Activated CD4-positive, alpha-beta T cell treated with anti-CD3 and anti-CD28 coated beads, Interleukin-10, Interleukin-2, amounts not matched to agents 100 ng/mL and 50 ng/mL, durations not matched to agents 16 hours and 8 hours (primary cell): Measurements from ENCODE around the gene TK2.
"Not testable (repeated sequence)": the region's sequence is repeated elsewhere in the genome, so short reads cannot be mapped to it uniquely, and the experiment has no call there.

Experiments
- DNase-seq: peaks from one replicate; pipeline ENCODE4 v3.0.0-alpha.2; 2020

The TK2 gene

GRCh38 chr16:66569827-66570405, 20.0 kb upstream of the TK2 start:
- no peak for DNase-seq

GRCh38 chr16:66569131-66569530, 19.2 kb upstream of the TK2 start:
- DNase-seq = no peak

DNA sequence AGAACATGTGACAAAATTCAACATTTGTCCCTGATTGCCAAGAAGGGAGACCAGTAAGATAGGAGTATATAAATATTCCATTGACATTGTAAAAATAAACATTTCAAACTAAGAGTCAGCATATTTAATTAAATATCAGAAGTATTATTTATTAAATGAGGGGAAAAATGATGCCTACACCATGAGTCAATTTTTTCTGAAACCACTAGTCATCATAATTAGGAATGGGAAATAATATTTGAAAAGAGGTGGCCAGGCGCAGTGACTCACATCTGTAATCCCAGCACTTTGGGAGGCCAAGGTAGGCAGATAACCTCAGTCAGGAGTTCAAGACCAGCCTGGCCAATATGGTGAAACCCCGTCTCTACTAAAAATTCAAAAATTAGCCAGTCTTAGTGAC, 18.4 kb upstream of the TK2 start:
- DNase-seq = no peak

- not testable (repeated sequence) for DNase-seq
Observed at GRCh38 chr16:66567270-66567669, 17.3 kb upstream of the TK2 start.

DNA sequence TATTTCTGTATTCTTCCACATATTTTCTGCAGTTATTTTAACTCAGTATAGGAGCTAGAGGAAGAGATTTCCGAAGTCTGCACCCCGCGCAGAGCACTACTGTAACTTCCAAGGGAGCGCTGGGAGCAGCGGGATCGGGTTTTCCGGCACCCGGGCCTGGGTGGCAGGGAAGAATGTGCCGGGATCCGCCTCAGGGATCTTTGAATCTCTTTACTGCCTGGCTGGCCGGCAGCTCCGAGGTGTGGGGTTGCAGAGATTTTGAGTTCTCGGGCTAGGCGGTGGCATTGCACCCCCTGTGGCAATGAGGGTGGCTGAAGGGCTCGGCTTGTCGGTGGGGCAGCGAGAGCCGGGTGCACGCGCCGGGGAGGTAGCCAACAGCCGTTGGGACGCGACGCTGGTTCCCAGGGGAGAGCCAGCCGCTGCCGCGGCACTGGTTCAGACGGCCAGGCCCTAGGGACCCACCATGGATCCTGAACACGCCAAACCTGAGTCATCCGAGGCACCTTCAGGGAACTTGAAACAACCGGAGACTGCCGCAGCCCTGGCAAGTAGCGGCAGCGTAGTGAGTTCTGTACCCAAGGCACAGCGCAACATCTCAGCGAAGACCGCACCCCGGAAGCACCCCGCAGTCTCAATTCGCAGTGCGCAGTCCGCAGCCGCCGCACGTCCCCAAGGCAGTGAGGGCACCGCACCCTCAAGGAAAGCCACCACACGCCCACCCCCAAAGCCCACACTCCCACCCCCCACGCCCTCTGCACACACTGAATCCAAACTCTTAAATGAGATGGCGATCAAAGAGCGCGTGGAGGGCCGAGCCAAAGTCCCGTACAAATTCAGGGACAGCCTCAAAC, 16.4 kb upstream of the TK2 start, which contains the start of gene CMTM1:
Gene CMTM1, plus strand, starts transcription at position 389 of the 851 bp plus-strand sequence. Its CDS starts 75 bp downstream, at position 464.
- no peak for DNase-seq

DNA sequence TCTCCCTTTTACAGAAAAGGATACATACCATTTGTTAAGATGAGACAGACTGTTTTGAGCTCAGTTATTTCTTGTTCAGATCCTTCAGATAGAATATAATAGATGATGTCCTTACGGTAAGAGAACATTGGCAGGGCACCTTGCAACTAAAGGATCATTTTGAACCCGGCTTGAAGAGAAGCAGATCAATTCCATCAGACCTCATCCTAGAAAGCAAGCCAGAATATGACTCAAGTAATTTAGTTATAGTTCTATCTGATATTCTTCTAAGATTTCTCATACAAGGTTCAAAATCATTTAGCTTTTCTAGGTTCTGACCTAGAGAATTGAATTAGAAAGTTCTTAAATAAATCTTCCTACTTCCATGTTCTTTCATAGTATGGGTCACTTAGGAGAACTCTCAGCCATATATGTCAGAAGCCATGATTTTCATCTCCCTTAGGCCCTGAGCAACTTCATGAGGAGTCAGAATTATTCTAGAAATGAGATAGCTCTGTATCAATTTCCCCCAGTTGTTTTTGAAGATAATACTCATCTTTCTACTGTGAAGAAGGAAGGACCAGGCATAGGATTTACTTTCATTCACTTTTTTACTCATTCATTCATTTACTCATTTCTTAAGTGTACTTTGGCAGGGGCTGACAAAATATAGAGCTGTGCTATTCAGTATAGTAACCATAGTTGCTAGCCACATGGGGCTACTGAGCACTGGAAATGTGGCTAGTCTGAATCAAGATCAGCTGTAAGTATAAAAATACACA, 13.8 kb upstream of the TK2 start:
- DNase-seq = peak; percentile 89

- DNase-seq = no peak
Observed at GRCh38 chr16:66562986-66563385, 13.1 kb upstream of the TK2 start.

GRCh38 chr16:66562409-66562808, 12.5 kb upstream of the TK2 start:
- no peak for DNase-seq

- DNase-seq = no peak
Observed at GRCh38 chr16:66561381-66562080, 11.6 kb upstream of the TK2 start.

DNA sequence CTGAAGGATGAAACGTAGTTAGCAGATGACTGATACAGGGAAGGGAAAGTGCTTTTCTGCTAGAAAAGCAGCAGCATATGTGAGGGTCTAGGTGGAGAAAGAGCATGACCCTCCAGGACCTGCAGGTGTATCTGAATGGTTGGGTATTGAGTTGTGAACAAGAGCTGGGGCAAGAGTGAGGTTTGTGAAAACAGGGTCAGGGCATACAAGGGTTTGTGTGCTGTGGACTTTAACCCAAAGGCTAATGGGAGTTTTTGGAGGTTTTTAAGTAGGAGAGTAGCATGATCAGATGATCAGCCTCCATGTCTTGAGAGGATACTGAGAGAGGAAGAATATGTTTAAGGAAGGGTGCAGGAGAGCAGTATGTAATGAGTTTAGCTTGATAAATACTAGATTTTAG, 10.2 kb upstream of the TK2 start:
- no peak for DNase-seq

GRCh38 chr16:66554495-66554894, 4.6 kb upstream of the TK2 start:
- no peak for DNase-seq

DNA sequence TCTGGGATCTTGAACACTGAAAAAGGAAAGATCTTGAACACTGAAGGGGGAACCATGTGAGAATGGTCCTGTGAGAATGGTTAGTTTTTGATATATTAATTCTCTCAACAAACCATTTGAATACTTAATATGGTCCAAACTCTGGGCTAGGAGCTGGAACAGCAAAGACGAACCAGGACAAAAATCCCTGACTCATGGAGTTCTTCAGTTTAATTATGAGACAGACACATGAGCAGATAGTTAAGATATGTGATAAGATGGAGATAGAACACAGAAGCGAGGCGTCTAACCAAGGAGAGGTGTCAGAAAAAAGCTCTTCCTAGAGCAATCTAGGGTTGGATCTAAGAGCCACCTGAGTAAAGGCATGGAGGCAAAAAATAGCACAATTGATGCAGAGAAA, 4.1 kb upstream of the TK2 start:
- no peak for DNase-seq

DNA sequence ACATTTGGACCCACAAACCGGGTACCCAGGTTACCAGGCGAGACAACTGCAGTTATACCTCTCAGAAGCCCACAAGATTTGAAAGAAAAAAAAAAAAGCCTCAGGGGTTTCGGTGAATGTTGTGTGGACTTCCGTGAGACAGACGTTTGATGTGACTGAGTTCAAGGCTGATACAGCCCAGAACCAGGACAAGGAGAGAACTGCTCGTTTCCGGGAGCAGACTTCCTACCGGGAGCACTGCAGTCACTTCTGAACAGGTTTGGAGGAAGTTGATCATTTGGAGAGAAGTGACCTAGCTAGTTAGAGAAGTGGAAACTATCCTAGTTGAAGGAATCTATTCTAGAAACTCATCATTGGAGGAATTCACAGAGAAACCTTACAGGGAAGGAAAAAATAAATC, 3.3 kb upstream of the TK2 start:
- DNase-seq = peak; percentile 44

DNA sequence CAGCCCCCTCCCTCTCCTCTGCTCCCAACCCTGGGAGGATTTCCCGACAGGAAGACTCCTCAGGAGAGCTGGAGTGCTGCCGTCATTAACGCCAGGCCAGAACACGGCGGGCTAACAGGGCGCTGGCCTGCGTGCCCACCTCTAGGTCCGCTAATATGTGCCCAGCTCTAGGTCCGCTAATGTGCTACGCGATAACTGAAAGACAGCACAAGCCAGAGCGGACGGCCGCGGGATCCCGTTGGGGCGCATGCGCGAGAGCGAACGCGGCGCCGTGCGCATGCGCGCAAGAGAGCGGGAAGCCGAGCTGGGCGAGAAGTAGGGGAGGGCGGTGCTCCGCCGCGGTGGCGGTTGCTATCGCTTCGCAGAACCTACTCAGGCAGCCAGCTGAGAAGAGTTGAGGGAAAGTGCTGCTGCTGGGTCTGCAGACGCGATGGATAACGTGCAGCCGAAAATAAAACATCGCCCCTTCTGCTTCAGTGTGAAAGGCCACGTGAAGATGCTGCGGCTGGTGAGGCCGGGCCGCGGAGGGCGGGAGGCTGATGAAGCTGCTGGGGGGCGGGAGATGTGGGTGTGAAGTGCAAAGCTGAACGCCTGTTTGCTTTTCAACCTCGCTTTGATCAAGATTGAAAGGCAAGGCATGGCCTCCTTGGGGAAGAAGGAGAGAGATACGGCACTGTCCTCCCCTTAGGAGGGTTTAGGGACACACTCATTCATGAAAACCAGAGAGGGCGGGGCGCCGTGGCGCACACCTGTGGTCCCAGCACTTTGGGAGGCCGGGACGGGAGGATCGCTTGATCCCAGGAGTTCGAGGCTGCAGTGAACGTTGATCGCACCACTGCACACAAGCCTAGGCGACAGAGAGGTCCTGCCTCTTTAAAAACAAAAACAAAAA, 2.6 kb upstream of the TK2 start, which contains the start of gene CKLF:
Gene CKLF, plus strand, starts transcription at position 291 of the 892 bp plus-strand sequence. Its CDS starts 140 bp downstream, at position 431.
- DNase-seq = peak; percentile 95

DNA sequence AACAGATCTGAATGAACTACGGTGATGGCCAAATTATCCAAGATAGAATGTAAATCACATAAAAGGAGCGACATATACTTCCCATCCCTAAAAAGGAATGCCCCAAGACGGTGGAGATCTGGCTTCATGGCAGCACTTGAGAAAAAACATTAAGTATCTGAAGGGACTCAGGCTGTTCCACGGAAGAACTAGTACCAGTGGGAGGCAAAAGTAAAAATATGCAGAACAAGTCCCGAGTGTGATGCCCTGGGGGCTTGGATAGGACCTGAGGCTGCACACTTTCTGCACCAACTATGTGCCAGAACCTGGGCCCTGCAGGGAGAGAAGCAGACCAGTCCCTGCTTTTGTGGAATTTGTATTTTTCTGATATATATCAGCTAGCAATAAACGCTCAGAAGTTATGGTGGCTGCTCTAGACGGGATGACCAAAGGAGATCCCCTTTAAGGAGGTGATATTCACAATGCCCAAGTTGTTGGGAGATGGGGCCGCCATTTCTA, 1.9 kb upstream of the TK2 start:
- no peak for DNase-seq

DNA sequence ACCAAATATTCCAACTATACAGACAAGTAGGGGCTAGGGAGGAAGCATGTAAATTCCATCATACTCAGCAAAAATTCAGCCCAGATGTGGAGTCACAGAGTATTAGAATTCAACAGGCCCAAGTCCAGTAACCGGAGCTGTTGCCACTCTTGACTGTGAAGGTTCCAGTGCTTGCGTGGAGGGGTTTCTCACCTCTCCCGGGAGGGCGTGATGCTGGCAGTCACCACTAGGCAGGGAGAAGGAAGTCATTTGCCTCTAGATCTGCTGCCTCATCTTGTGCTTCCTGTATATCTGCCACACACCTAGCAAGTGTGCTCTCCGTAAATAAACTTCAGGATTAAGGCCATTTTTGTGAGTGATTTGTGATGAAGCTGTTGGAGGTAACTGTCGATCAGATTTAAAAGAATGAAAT, 1.4 kb upstream of the TK2 start:
- peak; percentile 87 for DNase-seq

- DNase-seq = no peak
Observed at GRCh38 chr16:66548868-66549267, 1.1 kb downstream of the TK2 start.

DNA sequence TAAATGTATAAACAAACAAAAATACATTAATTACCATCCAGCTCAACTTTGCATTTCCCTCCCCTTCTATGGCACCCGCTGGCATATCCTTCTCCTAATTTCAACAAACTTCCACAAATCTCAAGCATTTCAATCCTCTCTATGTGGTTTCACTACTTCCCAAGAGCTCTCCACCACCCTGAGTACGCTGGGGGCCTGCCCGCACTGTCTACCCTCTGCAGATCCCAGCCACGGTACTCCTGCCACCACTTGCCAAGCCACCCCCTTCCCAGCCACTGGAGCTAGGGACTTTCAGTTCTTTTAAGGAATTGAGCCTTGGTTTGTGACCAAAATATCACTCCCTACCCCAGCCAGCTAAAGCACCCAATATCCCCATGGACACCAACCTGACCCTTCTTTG, 1.9 kb downstream of the TK2 start:
- DNase-seq = no peak

DNA sequence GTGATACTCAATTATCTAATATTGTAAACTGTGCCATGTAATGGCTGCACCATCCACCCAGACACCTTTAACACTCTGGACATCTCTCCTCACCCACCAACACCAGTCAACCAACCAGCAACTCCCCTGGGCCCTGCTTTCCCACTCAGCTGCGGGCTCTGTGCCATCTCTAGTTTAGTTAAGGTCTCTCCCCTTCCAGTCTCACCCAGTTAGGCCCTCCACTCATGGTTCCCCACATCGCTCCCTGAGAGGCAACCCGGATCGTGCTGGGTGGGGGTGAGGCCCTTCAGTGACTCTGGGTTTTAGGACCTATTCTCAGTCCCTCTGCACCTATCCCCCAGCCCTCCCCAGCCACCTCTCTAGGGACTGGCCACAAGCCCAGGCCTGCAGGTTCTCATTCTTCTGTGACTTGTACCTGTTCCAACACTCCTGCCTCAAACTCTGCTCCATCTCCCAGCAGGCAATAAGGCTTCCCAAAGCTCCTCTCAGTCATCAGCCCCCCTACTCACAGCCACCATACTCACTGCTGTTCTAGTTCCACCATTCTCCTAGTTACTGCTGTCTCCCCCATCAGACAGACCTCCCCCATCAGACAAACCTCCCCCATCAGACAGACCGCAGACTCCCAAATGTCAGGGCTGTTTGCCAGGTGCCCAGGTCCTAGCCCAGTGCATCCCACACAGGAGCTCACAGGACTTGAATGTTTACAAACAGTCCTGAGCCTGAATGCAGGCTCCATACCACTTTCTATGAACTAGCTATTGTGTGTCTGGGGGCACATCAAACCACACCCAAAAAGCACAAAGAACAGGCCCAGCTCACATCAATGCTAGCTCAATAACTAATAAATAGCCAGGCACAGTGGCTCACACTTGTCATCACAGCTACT, 2.6 kb downstream of the TK2 start:
- DNase-seq = no peak

DNA sequence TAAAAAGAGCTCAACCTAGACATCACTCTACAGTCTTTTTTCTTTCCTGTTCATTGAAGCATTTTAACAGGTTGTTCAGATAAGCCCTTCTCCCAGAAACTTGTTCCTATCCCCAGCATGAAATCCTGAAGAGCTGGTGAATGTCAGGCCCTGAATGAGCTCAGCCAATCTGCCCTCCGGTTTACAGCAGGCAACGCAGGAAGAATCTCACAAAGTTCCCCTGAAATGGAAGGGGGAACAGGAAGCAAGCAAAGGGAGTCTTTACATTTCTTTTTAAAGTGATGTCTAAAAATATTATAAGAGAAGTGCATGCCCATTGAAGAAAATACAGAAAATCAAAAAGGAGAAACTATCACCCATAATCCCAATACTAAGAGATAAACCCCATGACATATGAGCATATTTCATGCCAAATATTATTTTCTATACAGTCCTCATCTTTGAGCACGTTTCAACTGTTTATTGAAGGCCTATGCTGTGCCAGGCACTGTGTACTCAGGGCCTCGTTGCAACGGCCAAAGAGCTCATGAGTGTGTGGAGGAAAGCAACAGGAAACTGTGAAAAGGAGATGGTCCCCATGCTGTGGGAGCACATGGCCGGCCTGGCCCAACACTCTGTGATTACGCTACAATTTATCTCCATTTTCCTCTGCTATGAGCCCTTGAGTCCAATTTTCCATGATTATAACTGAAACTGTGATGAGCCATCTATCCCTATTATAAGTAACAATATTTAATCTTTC, 5.7 kb downstream of the TK2 start:
- no peak for DNase-seq
